Uterus (tissue), 2 donors: ENCODE data around the gene AP3B1.

ENCODE experiments used
- POLR2A ChIP-seq, 2 donors: fragments of 450-650 bp; IDR thresholded peaks; one replicate each; pipeline ENCODE4 v1.6.1; 2016; ENCODE audit warnings: antibody characterized with exemption in 2 of 2, mild to moderate bottlenecking in 1 of 2, moderate library complexity in 1 of 2
- TF ChIP-seq, protein P1 (sequence below), 4 experiments: fragments of 200-600 bp in 2 of 4; fragments of 450-650 bp in 2 of 4; sonication (generic) in 2 of 4; IDR thresholded peaks; one replicate each; pipeline ENCODE4 v1.5.1; 2016 to 2019; ENCODE audit warnings: antibody characterized with exemption in 4 of 4, mild to moderate bottlenecking in 2 of 4, moderate library complexity in 1 of 4

DNA sequence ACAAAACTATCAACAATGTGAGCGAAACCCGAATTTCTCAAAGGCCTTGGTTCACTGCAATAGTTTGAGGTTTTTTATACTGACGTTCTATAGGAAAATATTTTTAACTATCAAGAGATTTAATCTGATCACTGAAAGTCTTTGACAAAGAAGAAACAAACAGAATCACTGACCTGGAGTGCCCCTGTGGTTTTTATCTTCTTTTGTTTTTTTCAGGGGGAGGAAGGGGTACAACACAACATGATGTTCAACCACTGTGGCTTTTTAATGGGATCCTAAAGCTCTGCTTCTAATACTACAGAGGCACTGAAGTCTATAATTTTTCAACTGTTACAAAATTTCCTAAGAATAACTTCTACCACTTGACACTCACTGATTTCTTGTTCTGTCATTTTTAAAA lies 185.9 kb downstream of the AP3B1 start:
- TF ChIP-seq, protein P1, sequence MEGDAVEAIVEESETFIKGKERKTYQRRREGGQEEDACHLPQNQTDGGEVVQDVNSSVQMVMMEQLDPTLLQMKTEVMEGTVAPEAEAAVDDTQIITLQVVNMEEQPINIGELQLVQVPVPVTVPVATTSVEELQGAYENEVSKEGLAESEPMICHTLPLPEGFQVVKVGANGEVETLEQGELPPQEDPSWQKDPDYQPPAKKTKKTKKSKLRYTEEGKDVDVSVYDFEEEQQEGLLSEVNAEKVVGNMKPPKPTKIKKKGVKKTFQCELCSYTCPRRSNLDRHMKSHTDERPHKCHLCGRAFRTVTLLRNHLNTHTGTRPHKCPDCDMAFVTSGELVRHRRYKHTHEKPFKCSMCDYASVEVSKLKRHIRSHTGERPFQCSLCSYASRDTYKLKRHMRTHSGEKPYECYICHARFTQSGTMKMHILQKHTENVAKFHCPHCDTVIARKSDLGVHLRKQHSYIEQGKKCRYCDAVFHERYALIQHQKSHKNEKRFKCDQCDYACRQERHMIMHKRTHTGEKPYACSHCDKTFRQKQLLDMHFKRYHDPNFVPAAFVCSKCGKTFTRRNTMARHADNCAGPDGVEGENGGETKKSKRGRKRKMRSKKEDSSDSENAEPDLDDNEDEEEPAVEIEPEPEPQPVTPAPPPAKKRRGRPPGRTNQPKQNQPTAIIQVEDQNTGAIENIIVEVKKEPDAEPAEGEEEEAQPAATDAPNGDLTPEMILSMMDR (IDR thresholded peaks at IDR 0.05): no peak
- no peak for TF ChIP-seq POLR2A (IDR thresholded peaks at IDR 0.05)
